Bronchial epithelial cell (primary cell): ENCODE data around the gene CLIC1. TPM values are rescaled to one million over a fixed set of nuclear protein-coding genes. Genes with fewer than 3 reads are reported as not detected.

Experiments
- DNase-seq: peaks from one replicate; pipeline ENCODE4 v3.0.0-alpha.2; 2010; ENCODE audit warnings: low read depth
- FAIRE-seq: peaks from 2 replicates; lab custom pipeline; 2011; peaks lifted over from hg19 to GRCh38; lab: Jason Lieb, UNC
- H3K27me3 ChIP-seq: 2 replicates; pipeline ENCODE4 v1.5.1; 2011; ENCODE audit warnings: low read length; ENCODE audit not compliant: control insufficient read depth, insufficient read depth
- H3K36me3 ChIP-seq: 2 replicates; pipeline ENCODE4 v1.5.1; 2011; ENCODE audit warnings: low read length; ENCODE audit not compliant: control insufficient read depth, insufficient read depth
- H3K4me3 ChIP-seq: 2 replicates; pipeline ENCODE4 v1.5.1; 2011; ENCODE audit warnings: mild to moderate bottlenecking, low read depth, low read length, control low read depth
- total RNA-seq: library from RNA; depleted of rRNA; stranded (reverse); fragments of >200 nt; gene quantifications from 2 replicates; pipeline ENCODE4 v1.2.1, GENCODE V29; 2014
- TF ChIP-seq, protein P1 (sequence below): IDR thresholded peaks from 2 replicates; pipeline ENCODE4 v1.5.1; 2011; ENCODE audit warnings: mild to moderate bottlenecking, moderate library complexity, low read length, control low read depth, inconsistent platforms; ENCODE audit not compliant: insufficient read depth, severe bottlenecking

Gene CLIC1
- total RNA-seq, 1 donor from 2014 or later, result 480 TPM

DNA sequence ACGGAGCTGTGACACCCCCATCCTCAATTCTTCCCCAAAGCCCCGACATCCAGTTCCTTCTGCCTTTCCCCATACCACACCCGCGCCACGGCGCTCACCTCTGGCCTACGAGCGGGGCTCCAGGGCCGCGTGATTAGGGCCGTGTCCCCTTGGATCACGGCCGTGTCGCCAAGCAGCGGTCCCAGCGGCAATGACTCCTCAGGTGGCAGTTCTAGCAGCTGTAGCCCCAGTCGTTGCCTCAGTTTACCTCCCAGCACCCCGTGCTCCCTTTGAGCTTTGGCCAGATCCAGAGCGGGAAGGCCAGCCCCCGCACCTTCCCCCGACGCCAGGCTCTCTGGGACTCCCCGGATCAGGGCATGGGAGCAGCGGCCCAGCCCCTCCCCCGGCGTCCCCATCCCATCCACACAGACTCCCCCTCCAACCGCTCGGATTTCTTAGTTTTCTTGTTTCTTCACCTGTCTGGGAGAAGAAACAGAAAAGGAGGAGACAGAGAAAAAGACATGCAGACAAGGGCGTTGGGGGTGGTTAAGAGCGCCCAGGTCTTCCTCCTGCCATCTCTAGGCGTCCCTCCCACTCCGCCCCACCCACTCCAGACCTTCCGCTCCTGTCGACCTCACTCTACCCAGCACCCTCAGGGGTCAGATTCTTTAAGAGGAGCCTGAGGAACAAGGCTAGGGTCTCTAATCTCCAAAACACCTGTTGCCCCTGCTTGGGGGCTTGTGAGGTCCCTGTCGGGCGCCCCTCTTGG lies 7.4 kb downstream of the CLIC1 start, which contains the start of gene DDAH2:
DDAH2 (minus strand) TSS at position 533 of the 748 bp plus-strand sequence; CDS start at position 395, 138 bp downstream.
- DNase-seq, result no peak
- peaks cover 21% of the 10 kb centered on the region for H3K36me3 ChIP-seq
- no peaks in the 10 kb centered on the region for H3K27me3 ChIP-seq
- no peak for FAIRE-seq
- TF ChIP-seq, protein P1, sequence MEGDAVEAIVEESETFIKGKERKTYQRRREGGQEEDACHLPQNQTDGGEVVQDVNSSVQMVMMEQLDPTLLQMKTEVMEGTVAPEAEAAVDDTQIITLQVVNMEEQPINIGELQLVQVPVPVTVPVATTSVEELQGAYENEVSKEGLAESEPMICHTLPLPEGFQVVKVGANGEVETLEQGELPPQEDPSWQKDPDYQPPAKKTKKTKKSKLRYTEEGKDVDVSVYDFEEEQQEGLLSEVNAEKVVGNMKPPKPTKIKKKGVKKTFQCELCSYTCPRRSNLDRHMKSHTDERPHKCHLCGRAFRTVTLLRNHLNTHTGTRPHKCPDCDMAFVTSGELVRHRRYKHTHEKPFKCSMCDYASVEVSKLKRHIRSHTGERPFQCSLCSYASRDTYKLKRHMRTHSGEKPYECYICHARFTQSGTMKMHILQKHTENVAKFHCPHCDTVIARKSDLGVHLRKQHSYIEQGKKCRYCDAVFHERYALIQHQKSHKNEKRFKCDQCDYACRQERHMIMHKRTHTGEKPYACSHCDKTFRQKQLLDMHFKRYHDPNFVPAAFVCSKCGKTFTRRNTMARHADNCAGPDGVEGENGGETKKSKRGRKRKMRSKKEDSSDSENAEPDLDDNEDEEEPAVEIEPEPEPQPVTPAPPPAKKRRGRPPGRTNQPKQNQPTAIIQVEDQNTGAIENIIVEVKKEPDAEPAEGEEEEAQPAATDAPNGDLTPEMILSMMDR, result peak; percentile 57
- peak within 1 kb of the TSS; percentile 58 for H3K4me3 ChIP-seq

DNA sequence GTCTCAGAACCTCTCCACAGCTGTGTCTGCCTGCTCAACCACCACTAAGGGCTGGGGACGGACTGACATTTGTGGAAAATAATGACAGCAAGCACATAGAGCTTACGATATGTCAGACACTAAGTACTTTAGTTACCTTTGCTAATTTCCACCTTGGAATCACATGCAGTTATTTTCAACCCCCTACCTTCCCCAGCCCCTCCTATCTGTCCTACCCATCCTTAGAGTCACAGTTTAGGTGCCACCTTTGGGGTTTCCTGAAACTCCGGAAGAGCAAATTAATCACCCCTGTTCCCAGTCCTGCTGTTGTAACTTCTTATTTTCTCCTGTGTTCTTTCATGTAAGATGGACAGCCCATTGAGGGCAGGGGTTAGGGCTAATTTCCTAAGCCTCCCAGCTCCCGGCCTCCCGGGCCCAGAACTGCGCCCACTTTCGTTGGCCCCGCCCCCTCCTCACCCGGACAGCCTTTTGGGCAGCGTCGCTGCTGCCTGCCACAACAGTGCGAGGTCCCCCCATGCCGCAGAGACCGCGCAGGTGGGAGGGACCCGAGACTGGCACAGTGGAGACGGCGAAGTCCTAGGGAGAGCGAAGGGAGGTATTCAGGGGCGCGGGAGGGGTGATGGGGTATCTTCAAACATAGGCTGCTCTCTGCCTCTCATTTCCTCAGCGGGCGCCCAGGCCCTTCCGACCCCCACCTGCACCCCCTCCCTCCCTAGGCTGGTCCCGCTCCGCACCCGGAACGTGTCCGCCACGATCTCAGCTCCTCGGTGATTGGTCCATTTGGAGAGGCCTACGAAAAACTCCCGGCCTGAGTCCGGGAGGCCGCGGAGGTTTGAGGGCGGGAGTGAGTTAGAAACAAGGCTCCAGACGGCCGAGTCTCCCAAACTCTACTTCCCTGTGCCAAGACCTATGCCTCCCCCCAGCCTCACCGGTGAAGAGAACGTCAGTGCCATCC lies 8.3 kb downstream of the CLIC1 start:
- TF ChIP-seq, protein P1, result no peak
- FAIRE-seq (no peak), DNase-seq (no peak)
- H3K36me3 ChIP-seq, result peaks cover 13% of the 10 kb centered on the region
- no peak overlapping the region for H3K4me3 ChIP-seq
- no peaks in the 10 kb centered on the region for H3K27me3 ChIP-seq

DNA sequence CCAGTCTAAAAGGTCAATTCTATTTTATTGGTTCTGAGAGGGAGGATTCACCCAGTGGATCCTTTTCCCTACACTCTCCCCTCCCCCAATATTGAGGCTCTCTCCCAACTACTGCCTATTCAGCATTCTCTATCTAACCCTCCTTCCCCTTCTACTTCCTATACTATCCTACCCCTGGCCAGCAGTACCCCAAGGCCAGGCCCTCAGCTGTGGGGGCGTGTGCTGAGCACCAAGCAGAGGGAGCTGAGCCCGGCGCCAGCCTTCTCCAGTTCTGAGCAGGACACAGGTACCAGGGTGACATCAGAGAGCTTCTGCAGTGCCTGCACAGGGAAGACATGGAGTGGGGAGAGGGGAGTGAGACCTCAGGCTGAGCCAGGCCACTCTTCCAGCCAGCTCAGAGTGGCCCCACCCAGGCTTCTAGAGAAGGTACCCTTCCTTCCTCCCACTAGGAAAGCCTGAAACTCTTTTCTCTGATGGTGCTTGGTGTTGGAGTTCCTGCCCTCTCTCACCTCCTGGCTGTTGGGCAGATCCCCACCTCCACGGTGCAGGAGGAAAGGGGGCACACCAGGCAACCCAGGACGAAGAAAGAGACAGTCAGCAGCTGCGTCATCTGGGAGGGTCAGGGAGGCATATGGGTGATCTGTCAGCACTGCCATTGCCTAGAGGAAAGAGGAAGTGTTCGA lies 9.2 kb downstream of the CLIC1 start:
- H3K4me3 ChIP-seq, result no peak overlapping the region
- no peak for DNase-seq
- no peak for FAIRE-seq
- no peaks in the 10 kb centered on the region for H3K27me3 ChIP-seq
- TF ChIP-seq, protein P1, result no peak
- peaks cover 11% of the 10 kb centered on the region for H3K36me3 ChIP-seq

DNA sequence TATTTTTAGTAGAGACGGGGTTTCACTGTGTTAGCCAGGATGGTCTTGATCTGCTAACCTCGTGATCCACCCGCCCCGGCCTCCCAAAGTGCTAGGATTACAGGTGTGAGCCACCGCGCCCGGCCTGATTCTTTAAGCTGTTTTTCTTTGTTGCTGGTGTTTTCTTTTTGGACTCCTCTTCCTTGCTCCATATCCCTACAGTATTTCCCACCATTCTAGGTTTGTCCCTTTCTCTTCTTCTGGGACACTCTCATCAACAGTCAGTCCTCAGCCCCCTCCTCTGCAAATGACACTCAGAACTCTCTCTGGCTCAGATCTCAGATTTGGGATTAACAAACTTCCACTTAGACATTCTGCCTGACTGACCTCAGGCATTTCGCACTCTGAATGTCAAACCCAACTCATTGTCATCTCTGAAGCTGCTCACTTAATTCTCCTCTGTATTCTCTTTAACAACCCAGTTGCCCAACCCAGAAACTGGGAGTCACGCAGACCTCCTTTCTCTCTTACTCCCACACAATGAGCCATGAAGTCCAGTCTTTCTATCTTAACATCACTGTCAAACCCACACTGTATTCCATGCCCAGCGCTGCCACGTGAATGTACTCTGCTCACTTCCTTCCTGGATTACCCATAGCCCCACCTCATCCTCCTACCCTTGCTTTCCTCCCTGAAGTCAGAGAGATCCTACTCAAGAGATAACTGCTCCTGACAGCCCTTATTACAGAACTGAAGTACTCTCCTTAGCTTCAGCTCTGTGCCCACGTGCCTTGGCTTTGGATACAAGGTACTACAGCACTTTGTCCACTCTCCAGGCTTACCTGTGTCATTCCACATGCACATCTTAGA lies 10.6 kb downstream of the CLIC1 start:
- TF ChIP-seq, protein P1, result no peak
- no peaks in the 10 kb centered on the region for H3K27me3 ChIP-seq
- DNase-seq, result no peak
- FAIRE-seq, result no peak
- H3K4me3 ChIP-seq, result no peak overlapping the region
- H3K36me3 ChIP-seq, result peaks cover 5% of the 10 kb centered on the region
